Neural progenitor cell (in vitro differentiated cells): ENCODE results near the gene STIL.

Experiments
- EZH2 ChIP-seq: fragments of 200-600 bp; sonication (generic); IDR thresholded peaks from 2 replicates; pipeline ENCODE4 v1.6.1; 2017; ENCODE audit warnings: antibody characterized with exemption, mild to moderate bottlenecking, moderate library complexity
- EZH2phosphoT487 ChIP-seq: fragments of 200-600 bp; sonication (generic); IDR thresholded peaks from 2 replicates; pipeline ENCODE4 v1.6.1; 2017; ENCODE audit warnings: antibody characterized with exemption
- TF ChIP-seq, protein P1 (sequence below): fragments of 200-600 bp; sonication (generic); IDR thresholded peaks from 2 replicates; pipeline ENCODE4 v1.5.1; 2017; ENCODE audit warnings: antibody characterized with exemption, mild to moderate bottlenecking

GRCh38 chr1:47298025-47298699 lies 15.8 kb downstream of the STIL start:
- TF ChIP-seq, protein P1, sequence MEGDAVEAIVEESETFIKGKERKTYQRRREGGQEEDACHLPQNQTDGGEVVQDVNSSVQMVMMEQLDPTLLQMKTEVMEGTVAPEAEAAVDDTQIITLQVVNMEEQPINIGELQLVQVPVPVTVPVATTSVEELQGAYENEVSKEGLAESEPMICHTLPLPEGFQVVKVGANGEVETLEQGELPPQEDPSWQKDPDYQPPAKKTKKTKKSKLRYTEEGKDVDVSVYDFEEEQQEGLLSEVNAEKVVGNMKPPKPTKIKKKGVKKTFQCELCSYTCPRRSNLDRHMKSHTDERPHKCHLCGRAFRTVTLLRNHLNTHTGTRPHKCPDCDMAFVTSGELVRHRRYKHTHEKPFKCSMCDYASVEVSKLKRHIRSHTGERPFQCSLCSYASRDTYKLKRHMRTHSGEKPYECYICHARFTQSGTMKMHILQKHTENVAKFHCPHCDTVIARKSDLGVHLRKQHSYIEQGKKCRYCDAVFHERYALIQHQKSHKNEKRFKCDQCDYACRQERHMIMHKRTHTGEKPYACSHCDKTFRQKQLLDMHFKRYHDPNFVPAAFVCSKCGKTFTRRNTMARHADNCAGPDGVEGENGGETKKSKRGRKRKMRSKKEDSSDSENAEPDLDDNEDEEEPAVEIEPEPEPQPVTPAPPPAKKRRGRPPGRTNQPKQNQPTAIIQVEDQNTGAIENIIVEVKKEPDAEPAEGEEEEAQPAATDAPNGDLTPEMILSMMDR = no peak
- TF ChIP-seq EZH2 (no peak), EZH2phosphoT487 (no peak)
